Esophagus squamous epithelium (tissue), 5 donors: ENCODE results near the gene DACT3. TPM values are rescaled to one million over a fixed set of nuclear protein-coding genes. Genes with fewer than 3 reads are reported as not detected.

Experiments used
- DNase-seq: peaks from one replicate; lab custom pipeline; 2025; lab: John Stamatoyannopoulos, UW
- H3K27ac ChIP-seq, 4 donors: fragments of 200-600 bp; sonication (generic); one replicate each; pipeline ENCODE4 v1.5.1; 2016 to 2019; ENCODE audit warnings: mild to moderate bottlenecking in 1 of 4
- H3K27me3 ChIP-seq, 4 donors: fragments of 200-600 bp; sonication (generic); 1 replicate in 3 of 4; 2 replicates in 1 of 4; pipeline versions ENCODE4 v1.5.1 to v1.6.0; 2017 to 2021; ENCODE audit warnings: antibody characterized with exemption in 1 of 4
- H3K36me3 ChIP-seq, 3 donors: fragments of 200-600 bp; sonication (generic); one replicate each; pipeline ENCODE4 v1.5.1; 2016 to 2019
- H3K4me1 ChIP-seq, 3 donors: fragments of 200-600 bp; sonication (generic); one replicate each; pipeline ENCODE4 v1.5.1; 2017 to 2019
- H3K4me3 ChIP-seq, 4 donors: fragments of 200-600 bp; sonication (generic); 1 replicate in 3 of 4; 2 replicates in 1 of 4; pipeline ENCODE4 v1.5.1; 2016 to 2019; ENCODE audit warnings: mild to moderate bottlenecking in 2 of 4, moderate library complexity in 1 of 4
- H3K9me3 ChIP-seq, 3 donors: fragments of 200-600 bp; sonication (generic); one replicate each; pipeline ENCODE4 v1.5.1; 2016 to 2019
- CTCF ChIP-seq, 6 experiments: fragments of 450-650 bp in 4 of 6; fragments of 200-600 bp in 2 of 6; sonication (generic) in 2 of 6; IDR thresholded peaks; one replicate each; pipeline ENCODE4 v1.5.1; 2016 to 2019; ENCODE audit warnings: antibody characterized with exemption in 6 of 6, mild to moderate bottlenecking in 4 of 6, moderate library complexity in 4 of 6
- POLR2A ChIP-seq, 4 donors: fragments of 450-650 bp; IDR thresholded peaks; one replicate each; pipeline ENCODE4 v1.6.1; 2017; ENCODE audit warnings: antibody characterized with exemption in 4 of 4, mild to moderate bottlenecking in 4 of 4, moderate library complexity in 3 of 4
- WGBS, 2 donors: methylation state at CpG; one replicate each; pipeline ENCODE4 v1.1.5; 2018; 5-methylcytosine and 5-hydroxymethylcytosine counted together
- intact Hi-C: fragments of 100-400 bp; cut with DNase I; formaldehyde crosslinking; loops from one replicate; pipeline ENCODE4 v1.15.0; 2022
- total RNA-seq, 4 donors: library from RNA; depleted of rRNA; stranded (reverse); fragments of >200 nt; gene quantifications; one replicate each; pipeline ENCODE4 v1.1.0, GENCODE V29; 2016
- donor health status: DM: yes; HTN: yes; CAD: no.

Gene DACT3
- total RNA-seq, 4 donors from 2014 or later, result 0.22 to 5.7 (median 1.8) TPM

- Histone ChIP-seq H3K27me3 (no peaks in the 10 kb centered on the region), H3K27ac (no peak overlapping the region), H3K9me3 (no peaks in the 10 kb centered on the region), H3K4me3 (no peak overlapping the region), H3K4me1 (no peaks in the 10 kb centered on the region), H3K36me3 (peaks cover 0 to 13% (median 11%) of the 10 kb centered on the region in 3 donors)
- no peak for DNase-seq
- intact Hi-C loops, result no loop called here
- no peak for TF ChIP-seq CTCF (IDR thresholded peaks at IDR 0.05)
- no peak for TF ChIP-seq POLR2A (IDR thresholded peaks at IDR 0.05)
- 78 to 83% methylated on average over 3 of the region's 3 CpGs for WGBS, 2 donors
Measured at GRCh38 chr19:46668662-46669061, 7.7 kb upstream of the DACT3 start.

GRCh38 chr19:46665072-46665471 is 4.1 kb upstream of the DACT3 start:
- Histone ChIP-seq H3K27ac (no peak overlapping the region), H3K4me3 (no peak overlapping the region), H3K9me3 (no peaks in the 10 kb centered on the region), H3K4me1 (peaks cover 11 to 22% (median 14%) of the 10 kb centered on the region in 3 donors), H3K36me3 (no peaks in the 10 kb centered on the region), H3K27me3 (peaks cover 0 to 7% (median 2%) of the 10 kb centered on the region in 4 donors)
- DNase-seq, result no peak
- 77 to 78% methylated on average over 8 of the region's 8 CpGs for WGBS, 2 donors
- TF ChIP-seq CTCF (IDR thresholded peaks at IDR 0.05) (no peak), POLR2A (IDR thresholded peaks at IDR 0.05) (no peak)
- intact Hi-C loops, result no loop called here

GRCh38 chr19:46661735-46662592 is 982 bp upstream of the DACT3 start:
- Histone ChIP-seq H3K4me3 (peak overlapping the region; percentile 17 to 78 (median 48)), H3K27ac (peak overlapping the region; percentile 54 to 89 (median 87)), H3K36me3 (no peaks in the 10 kb centered on the region), H3K4me1 (peaks cover 19 to 38% (median 20%) of the 10 kb centered on the region in 3 donors), H3K27me3 (peaks cover 3 to 33% (median 8%) of the 10 kb centered on the region in 4 donors), H3K9me3 (no peaks in the 10 kb centered on the region)
- intact Hi-C loops, result loop anchor here (5.0 kb wide), 1 partner anchor 40 kb away; no protein-coding TSS in a partner anchor
- no peak for DNase-seq
- 4 to 5% methylated on average over 19 of the region's 19 CpGs for WGBS, 2 donors
- no peak for TF ChIP-seq POLR2A (IDR thresholded peaks at IDR 0.05)
- TF ChIP-seq CTCF (IDR thresholded peaks at IDR 0.05), result peak; percentile 69 to 96 (median 82)

GRCh38 chr19:46660551-46661019 is 397 bp downstream of the DACT3 start:
- intact Hi-C loops, result loop anchor here (5.0 kb wide), 1 partner anchor 38 kb away; no protein-coding TSS in a partner anchor
- peak overlapping the region; percentile 62 to 86 (median 80) for H3K27ac ChIP-seq
- H3K4me3 ChIP-seq, result peak overlapping the region; percentile 50 to 78 (median 60)
- 0% methylated on average over 5 of the region's 40 CpGs; no CpG with 5 or more reads in 1 of the 2 donors for WGBS, 2 donors
- no peak for DNase-seq
- no peaks in the 10 kb centered on the region for H3K9me3 ChIP-seq
- TF ChIP-seq POLR2A (IDR thresholded peaks at IDR 0.05) (no peak), CTCF (IDR thresholded peaks at IDR 0.05) (no peak)
- peaks cover 19 to 39% (median 20%) of the 10 kb centered on the region in 3 donors for H3K4me1 ChIP-seq
- H3K27me3 ChIP-seq, result peaks cover 3 to 34% (median 8%) of the 10 kb centered on the region in 4 donors
- no peaks in the 10 kb centered on the region for H3K36me3 ChIP-seq
